Effector CD8-positive, alpha-beta T cell (primary cell): Measurements from ENCODE around the gene PPDPF.
A peak's percentile ranks its signal among the peaks of the same experiment; 100 is the strongest.
"Not testable (repeated sequence)": the region's sequence is repeated elsewhere in the genome, so short reads cannot be mapped to it uniquely, and the experiment has no call there.

Source experiments
- DNase-seq: peaks from one replicate; lab custom pipeline; 2025; lab: John Stamatoyannopoulos, UW

The PPDPF gene

DNA sequence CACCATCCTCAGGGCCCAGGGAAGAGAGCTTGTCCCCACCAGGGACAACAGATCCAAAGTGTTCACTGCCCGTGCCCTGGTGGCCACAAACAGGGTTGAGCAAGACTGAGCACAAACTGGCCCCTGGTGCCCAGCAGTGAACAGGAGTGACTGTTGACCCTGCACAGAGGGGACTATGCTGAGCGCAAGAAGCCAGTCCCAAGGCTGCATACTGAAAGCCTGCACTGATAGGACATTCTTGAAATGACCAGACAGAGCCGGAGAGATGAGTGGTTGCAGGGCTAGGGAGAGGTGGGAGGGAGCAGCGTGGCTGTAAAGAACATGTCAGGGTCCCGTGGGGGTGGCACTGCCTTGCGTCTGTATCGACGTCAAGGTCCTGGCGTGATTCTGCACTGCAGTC lies 30.5 kb downstream of the PPDPF start:
- no peak for DNase-seq

- peak; percentile 35 for DNase-seq
Observed at GRCh38 chr20:63552481-63553249, 32.1 kb downstream of the PPDPF start.

GRCh38 chr20:63553251-63553932 lies 32.8 kb downstream of the PPDPF start:
- peak; percentile 92 for DNase-seq

DNA sequence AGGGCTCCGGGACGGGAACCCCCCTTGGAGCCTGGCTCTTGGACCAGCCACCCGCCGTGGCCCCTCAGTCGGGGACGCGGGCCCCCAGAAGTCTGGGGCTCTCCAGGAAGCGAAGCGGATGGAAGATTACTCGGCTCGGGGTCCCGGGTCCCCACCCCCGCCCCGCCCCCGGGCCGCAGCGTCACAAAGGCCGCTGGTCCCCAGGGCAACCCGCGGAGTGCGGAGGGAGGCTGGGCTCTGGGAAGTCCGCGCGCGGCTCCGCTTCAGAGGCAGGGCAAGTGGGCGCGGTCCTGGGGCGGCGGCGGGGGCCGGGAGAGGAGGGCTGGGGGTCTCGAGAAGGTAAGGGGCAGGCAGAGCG lies 33.3 kb downstream of the PPDPF start, which contains the start of gene FNDC11:
Gene FNDC11 (plus strand): TSS at position 227 of the 358 bp plus-strand sequence. CDS start 1,505 bp downstream, outside the sequence.
- DNase-seq, result peak; percentile 49

- DNase-seq, result no peak
Observed at GRCh38 chr20:63554361-63555278, 34.1 kb downstream of the PPDPF start.

- DNase-seq, result no peak
Observed at GRCh38 chr20:63555661-63556381, 35.3 kb downstream of the PPDPF start.

- DNase-seq, result no peak
Observed at GRCh38 chr20:63556873-63557478, 36.4 kb downstream of the PPDPF start.

DNA sequence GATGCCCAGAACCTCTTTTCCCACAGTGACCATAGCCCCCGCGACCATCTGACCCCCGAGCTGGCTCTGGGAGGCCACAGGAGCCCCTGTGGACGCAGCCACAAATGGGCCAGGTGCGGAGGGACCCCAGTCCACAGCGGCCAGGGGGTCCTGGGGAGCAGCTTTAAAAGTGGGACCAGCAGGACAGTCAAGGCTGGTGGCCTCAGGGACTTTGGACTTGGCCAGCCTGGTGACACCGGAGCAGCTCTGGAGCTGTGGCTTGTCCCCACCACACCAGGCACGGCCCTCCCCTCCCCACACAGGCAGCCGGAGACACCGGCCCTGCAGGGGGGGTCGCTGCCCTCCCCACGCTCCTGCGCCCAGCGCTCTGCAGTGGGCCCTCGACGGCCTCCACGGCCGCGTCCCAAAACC lies 36.9 kb downstream of the PPDPF start:
- DNase-seq, result no peak

- DNase-seq, result no peak
Observed at GRCh38 chr20:63558804-63559484, 38.4 kb downstream of the PPDPF start.

DNA sequence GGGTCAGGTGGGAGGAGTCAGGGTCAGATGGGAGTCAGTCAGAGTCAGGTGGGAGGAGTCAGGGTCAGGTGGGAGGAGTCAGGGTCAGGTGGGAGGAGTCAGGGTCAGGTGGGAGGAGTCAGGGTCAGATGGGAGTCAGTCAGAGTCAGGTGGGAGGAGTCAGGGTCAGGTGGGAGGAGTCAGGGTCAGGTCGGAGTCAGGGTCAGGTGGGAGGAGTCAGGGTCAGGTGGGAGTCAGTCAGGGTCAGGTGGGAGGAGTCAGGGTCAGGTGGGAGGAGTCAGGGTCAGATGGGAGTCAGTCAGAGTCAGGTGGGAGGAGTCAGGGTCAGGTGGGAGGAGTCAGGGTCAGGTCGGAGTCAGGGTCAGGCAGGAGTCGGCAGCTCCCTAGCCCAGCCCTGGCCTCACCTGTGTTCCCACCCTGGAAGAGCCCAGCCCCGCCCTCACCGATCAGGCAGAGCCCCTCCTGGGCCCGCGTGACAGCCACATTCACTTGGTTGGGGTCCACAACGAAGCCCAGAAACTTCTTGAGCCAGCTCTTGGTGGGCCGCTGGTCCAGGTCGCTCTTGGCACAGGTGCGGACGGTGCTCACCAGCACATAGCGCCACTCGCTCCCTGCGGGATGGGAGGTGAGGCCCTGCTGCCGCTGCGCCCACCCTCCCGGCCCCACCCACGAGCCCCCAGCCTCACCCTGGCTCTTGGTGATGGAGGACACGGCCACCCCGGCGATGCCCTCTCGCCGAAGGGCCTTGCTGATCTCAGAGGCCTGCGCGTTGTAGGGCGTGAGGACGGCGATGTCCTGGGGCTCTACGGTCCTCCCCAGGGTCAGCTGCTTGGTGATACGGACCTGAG lies 39.1 kb downstream of the PPDPF start:
- DNase-seq, result not testable (repeated sequence)

DNA sequence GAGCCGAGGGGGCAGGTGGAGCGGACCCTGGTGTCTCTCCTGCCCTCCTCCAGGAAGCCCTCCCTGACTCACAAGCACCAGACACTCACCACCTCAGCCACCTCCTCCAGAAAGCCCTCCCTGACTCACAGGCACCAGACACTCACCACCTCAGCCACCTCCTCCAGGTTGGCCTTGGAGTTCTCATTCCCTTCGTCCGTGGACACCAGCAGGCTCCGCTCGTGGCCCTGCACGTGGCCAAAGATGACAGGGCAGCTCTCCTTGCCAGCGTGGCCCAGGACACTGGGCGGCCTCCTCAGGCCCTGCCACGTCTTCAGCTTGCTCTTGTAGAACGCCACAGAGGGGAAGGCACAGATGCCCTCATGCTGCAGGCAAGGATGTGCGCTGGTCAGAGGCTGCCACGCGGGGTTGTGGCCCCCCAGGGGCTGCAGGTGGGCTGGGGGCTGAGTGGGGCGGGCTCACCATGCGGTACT lies 39.8 kb downstream of the PPDPF start:
- DNase-seq, result no peak

- DNase-seq, result no peak
Observed at GRCh38 chr20:63560856-63561609, 40.5 kb downstream of the PPDPF start.

- DNase-seq, result no peak
Observed at GRCh38 chr20:63561624-63562396, 41.2 kb downstream of the PPDPF start.

- no peak for DNase-seq
Observed at GRCh38 chr20:63562461-63563224, 42.1 kb downstream of the PPDPF start.

DNA sequence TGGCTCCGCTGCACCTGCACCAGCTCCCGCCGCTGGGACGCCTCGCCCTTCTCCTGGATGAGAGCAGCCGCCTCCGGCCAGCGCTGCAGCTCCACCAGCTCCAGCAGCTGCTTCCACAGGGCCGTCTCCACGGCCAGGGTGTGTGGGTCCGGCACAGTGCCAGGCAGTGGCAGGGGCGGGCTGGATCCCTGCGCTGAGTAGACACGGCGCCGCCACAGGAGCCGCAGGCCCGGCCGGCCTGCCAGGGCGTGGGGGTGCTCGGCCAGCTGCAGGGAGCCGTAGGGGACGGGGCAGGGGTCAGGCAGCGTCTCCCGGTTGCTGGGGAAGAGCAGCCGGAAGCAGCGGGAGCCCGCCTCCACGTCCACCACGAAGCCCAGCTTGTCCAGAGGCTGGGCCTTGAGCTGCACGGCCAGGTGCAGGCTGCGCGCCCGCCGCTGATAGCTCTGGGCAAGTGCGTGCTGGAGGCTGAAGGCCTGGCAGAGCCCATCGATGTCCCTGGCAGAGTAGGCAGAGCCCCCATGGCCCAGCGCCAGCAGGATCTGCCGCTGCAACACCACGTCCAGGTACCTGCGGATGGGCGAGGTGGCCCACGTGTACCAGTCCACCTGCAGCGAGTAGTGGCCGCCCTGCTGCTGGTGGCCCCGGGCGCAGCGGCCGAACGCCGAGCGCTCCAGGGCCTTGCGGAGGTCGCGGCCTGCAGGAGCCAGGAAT lies 42.8 kb downstream of the PPDPF start:
- DNase-seq, result no peak

DNA sequence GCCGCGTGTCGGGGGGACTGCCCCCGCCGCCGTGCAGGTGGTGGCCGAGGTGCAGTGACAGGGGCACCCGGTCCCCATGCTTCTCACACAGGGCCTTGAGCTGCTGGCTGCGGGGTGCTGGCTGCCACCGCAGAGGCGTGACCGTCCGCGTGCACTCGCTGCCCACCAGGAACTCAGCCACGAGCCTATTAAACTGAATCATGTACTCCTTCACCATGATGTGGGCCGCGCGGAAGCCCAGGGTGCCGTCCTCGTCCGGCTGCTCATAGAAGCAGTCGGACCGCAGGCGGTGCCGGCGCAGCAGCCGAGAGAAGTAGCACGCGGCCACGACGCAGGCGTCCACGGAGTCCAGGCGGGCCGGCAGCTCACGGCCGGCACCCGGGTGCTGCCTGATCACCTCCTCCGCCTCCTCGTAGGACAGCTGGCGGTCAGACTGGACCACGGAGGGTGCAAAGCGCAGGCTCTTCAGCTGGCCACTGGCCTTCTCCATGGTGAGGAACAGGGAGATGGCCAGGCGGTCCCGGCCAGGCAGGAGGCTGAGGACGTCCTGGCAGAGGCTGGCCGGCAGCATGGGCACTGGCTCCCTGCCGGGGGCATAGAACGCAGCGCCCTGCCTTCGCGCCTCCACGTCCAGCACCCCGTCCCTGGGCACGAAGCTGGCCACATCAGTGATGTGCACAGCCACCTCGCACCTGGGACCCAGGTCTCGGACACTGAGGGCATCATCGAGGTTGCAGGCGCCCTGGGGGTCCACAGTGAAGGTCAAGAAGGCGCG lies 43.7 kb downstream of the PPDPF start:
- DNase-seq, result no peak
